ENCODE results near the gene VWA3A.
A peak's percentile ranks its signal among the peaks of the same experiment; 100 is the strongest.
"Not testable (repeated sequence)": the region's sequence is repeated elsewhere in the genome, so short reads cannot be mapped to it uniquely, and the experiment has no call there.

Gene VWA3A

GRCh38 chr16:22183901-22184614, 91.7 kb downstream of the VWA3A start:
- no peak for DNase-seq (ENCODE audit: low read depth)

GRCh38 chr16:22184615-22184968, 92.3 kb downstream of the VWA3A start:
- DNase-seq (ENCODE audit: low read depth): no peak

- no peak for DNase-seq (ENCODE audit: low read depth)
These were observed 94.2 kb downstream of the VWA3A start for GRCh38 chr16:22186517-22186916.

GRCh38 chr16:22188267-22188594, 95.9 kb downstream of the VWA3A start:
- DNase-seq (ENCODE audit: low read depth): no peak

GRCh38 chr16:22188595-22189442, 96.5 kb downstream of the VWA3A start:
- DNase-seq (ENCODE audit: low read depth): peak; percentile 45

GRCh38 chr16:22189473-22190080, 97.2 kb downstream of the VWA3A start:
- no peak for DNase-seq (ENCODE audit: low read depth)

GRCh38 chr16:22190081-22190775, 97.9 kb downstream of the VWA3A start:
- DNase-seq (ENCODE audit: low read depth): peak; percentile 99

GRCh38 chr16:22190776-22191531, 98.6 kb downstream of the VWA3A start:
- peak; percentile 97 for DNase-seq (ENCODE audit: low read depth)

GRCh38 chr16:22191532-22192260, 99.4 kb downstream of the VWA3A start:
- DNase-seq (ENCODE audit: low read depth): no peak

- peak; percentile 70 for DNase-seq (ENCODE audit: low read depth)
These were observed 100.1 kb downstream of the VWA3A start for GRCh38 chr16:22192261-22193062.

- no peak for DNase-seq (ENCODE audit: low read depth)
These were observed 100.7 kb downstream of the VWA3A start for GRCh38 chr16:22193063-22193411.

GRCh38 chr16:22194707-22195444, 102.5 kb downstream of the VWA3A start:
- DNase-seq (ENCODE audit: low read depth): no peak

- no peak for DNase-seq (ENCODE audit: low read depth)
These were observed 103.0 kb downstream of the VWA3A start for GRCh38 chr16:22195445-22195694.

GRCh38 chr16:22195695-22196558, 103.6 kb downstream of the VWA3A start:
- DNase-seq (ENCODE audit: low read depth): peak; percentile 91

- not testable (repeated sequence) for DNase-seq (ENCODE audit: low read depth)
These were observed 104.3 kb downstream of the VWA3A start for GRCh38 chr16:22196559-22197168.

- no peak for DNase-seq (ENCODE audit: low read depth)
These were observed 106.4 kb downstream of the VWA3A start for GRCh38 chr16:22198547-22199293.

GRCh38 chr16:22202261-22202637, 109.9 kb downstream of the VWA3A start:
- DNase-seq (ENCODE audit: low read depth): no peak

- DNase-seq (ENCODE audit: low read depth): no peak
These were observed 110.8 kb downstream of the VWA3A start for GRCh38 chr16:22203091-22203490.
